ENCODE results near the gene ASMTL.
"Not testable (repeated sequence)": the region's sequence is repeated elsewhere in the genome, so short reads cannot be mapped to it uniquely, and the experiment has no call there.

Gene ASMTL

DNA sequence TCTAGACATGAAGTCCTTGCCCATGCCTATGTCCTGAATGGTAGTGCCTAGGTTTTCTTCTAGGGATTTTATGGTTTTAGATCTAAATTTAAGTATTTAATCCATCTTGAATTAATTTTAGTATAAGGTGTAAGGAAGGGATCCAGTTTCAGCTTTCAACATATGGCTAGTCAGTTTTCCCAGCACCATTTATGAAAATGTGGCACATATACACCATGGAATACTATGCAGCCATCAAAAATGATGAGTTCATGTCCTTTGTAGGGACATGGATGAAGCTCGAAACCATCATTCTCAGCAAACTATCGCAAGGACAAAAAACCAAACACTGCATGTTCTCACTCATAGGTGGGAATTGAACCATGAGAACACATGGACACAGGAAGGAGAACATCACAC is 29.8 kb upstream of the ASMTL start:
- not testable (repeated sequence) for DNase-seq (ENCODE audit: low read depth)

DNA sequence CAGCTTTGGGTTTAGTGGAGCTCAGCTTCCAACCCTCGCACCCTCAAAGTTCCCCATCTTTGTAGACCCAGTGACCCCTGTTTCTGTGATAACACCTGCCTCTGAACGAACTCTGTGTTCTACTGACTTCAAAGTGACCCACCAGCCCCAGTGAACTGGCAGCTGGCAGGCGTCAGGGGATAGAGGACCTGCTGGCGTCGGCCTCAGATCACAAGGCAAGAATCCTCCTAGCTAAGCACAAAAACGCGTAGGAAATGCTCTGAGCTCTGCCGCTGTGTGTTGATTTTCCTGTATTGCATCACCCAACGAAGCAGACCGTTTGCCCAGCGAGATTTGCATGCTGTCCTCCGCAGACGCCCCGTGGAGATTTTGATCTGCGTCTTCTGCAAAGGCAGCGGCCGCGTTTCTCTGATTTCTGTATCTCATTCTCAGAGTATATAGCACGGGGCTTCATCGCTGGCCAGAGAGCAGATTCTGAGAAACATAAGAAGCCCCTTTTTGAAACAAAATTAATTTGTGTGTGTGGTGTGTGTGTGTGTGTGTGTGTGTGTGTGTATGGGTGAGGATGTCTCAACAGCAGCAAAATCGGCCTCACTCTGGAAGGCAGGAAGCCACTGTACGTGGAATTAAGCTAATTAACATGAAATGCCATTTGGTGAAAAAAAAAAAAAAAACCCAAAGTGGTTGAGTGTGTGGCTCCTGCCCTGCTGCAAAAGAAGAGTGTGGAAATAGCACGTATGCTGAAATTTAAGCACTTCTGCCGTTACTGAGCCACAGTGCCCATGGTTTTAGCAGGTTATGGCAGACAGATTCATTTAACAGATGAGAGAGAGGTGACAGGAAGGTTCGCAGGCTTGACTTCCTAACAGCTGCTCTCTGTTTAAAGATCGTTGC is 29.2 kb upstream of the ASMTL start:
- peak; percentile 58 for DNase-seq (ENCODE audit: low read depth)

DNA sequence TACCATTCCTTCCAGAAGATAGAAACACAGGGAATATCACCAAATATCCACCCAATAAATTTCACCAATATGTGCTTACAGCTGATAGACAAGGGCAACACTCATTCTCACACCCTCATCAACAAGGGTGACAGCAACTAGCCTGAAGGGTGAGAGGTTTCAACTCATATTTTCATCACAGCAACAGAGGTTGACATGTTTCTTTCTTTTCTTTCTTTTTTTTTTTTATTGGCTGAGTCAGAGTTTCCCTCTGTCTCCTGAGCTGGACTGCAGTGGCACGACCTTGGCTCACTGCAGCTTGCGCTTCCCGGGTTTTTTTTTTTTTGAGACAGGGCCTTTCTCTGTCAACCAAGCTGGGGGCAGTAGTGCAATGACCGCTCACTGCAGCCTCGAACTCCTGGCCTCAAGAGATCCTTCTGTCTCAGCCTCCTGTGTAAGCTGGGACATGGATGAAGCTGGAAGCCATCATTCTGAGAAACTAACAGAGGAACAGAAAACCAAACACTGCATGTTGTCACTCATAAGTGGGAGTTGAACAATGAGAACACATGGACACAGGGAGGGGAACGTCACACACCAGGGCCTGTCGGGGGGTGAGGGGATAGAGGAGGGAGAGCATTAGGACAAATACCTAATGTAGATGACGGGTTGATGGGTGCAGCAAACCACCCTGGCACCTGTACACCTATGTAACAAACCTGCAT is 27.5 kb upstream of the ASMTL start:
- no peak for DNase-seq (ENCODE audit: low read depth)

DNA sequence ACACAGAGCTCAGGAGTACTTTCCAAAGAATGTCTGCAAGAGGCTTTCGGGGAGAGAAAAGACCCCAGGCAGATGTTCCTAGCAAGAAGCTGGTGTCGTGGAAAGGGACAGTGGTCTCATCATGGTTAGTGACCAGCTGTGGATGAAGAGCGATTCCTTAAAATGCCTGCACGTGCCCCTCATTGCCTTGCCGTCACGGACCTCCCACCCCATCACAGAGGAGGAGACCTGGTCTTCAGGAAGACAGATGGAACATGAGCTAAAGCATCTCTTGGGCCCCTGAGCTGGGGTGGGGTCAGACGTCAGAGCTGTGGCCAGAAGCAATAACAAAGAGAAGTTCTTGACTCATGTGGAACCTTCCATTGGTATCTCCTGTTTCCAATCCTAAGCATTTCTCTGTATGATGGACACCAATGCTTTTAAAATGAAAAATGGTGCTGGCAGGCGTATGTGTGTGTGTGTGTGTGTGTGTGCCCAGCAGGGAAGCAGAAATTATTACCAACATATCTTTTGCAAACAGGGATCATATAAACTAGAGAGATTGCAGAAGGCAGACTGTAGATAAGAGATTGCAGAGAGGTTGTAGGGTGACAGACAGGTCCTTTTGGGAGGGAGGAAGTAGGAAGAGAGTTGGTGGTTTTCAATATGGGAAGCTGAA is 25.2 kb upstream of the ASMTL start:
- no peak for DNase-seq (ENCODE audit: low read depth)

DNA sequence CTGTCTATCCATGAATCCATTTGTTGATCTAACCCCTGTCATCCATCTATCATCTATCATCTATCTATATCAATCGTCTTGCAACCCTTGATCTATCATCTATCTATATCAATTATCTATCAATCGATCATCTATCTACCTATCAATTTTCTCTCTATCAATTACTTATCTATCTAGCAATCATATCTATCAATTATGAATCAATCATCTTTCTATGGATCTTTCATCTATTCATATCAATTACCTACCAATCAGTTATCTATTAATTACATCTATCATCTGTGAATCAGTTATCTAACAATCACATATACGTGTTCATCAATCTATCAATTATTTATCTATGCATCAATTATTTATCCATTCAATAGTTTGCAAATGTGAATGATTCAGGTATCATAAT is 24.5 kb upstream of the ASMTL start:
- DNase-seq (ENCODE audit: low read depth) = no peak

DNA sequence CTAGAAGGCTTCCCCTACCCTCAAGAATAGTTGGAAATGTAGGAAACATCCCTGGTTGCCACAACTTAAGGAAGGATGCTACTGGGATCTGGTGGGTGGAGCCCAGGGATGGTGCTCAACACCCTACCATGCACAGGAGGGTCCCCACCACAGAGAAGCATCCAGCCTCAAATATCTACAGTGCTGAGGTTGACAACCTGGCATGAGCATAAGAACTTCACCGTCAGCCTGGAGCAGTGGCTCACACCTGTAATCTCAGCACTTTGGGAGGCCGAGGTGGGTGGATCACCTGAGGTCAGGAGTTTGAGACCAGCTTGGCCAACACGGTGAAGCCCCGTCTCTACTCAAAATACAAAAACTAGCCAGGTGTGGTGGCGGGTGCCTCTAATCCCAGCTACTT is 24.0 kb upstream of the ASMTL start:
- no peak for DNase-seq (ENCODE audit: low read depth)

DNA sequence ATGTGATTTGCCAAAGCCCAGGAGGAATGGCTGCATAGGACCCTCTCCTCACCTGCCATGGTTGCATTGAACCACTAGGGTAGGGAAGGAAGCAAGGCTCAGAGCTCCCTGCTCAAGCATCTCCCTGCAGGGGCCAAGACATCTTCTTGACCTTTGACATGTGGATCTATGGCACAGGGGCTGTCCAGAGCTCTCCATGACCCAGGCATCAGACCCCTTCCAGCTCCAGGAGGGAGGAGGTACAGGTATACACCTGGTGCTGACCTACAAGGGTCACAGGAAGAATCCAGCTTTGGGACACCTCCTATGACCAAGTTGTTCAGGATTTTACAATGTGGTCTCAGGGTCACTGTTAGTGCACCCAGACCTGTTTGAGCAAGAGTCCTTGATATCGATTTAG is 23.2 kb upstream of the ASMTL start:
- DNase-seq (ENCODE audit: low read depth) = no peak

DNA sequence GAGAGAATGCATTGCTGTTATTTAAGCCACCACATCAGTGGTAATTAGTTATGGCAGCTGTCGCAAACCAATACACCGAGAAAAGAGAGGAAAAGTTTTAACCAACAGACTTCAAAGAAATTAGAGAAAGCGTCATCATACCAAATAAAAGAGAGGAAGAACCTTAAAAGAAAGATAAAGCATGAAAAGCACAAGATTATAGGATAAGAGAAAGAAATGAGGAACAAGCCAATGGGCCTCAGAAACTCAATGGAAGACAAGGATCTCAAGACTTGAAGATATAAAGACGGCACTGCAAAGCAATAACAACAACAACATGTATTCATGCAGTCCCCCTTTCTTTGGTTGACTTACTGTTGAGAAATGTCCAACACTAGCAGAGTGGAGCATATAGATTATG is 22.8 kb upstream of the ASMTL start:
- no peak for DNase-seq (ENCODE audit: low read depth)

DNA sequence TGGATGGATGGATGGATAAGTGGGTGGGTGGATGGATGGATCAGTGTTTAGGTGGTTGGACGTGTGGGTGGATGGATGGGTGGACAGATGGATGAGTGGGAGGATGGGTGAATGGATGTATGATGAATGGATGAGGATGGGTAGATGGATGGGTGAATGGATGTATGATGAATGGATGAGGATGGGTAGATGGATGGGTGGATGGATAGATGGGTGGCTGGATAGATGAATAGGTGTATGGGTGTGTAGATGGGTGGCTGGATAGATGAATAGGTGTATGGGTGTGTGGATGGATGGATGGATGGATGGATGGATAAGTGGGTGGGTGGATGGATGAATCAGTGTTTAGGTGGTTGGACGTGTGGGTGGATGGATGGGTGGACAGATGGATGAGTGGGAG is 21.9 kb upstream of the ASMTL start:
- DNase-seq (ENCODE audit: low read depth) = not testable (repeated sequence)

DNA sequence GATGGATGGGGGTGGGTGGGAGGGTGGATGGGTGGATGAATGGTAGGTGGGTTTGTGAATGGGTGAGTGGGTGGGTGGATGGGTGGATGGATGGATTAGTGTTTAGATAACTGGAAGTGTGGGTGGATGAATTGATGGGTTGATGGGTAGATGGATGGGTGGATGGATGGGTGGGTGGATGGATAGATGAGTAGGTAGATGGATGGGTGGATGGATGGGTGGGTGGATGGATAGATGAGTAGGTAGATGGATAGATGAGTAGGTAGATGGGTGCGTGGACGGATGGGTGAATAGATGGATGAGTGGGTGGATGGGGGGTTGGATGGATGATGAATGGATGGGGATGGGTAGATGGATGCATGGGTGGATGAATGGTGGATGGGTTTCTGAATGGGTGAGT is 20.3 kb upstream of the ASMTL start:
- no peak for DNase-seq (ENCODE audit: low read depth)

DNA sequence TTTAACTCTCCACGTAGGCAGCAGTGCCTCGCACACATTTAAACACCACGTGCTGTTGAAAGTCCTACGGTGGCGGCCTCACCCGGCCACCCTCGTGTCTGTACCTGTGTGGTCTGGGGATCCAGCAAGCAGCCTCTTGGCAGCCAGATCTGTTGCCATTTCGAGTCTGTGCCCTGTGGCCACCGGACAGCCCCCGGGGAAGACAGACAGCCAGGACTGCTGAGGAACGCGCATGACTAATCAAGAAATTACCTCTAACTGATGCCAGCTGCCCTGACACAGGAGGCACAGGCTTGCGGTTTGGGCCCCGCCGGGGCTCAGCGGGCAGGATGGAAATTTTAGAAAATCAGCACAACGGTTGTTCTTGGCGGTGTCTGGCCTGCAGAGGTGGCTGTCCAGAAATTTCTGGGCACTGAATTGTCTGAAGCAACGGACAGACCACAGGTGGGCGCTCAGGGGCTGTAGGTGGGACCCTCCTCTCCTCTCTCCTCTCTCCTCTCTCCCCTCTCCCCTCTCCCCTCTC is 15.6 kb upstream of the ASMTL start:
- DNase-seq (ENCODE audit: low read depth) = peak; percentile 71

DNA sequence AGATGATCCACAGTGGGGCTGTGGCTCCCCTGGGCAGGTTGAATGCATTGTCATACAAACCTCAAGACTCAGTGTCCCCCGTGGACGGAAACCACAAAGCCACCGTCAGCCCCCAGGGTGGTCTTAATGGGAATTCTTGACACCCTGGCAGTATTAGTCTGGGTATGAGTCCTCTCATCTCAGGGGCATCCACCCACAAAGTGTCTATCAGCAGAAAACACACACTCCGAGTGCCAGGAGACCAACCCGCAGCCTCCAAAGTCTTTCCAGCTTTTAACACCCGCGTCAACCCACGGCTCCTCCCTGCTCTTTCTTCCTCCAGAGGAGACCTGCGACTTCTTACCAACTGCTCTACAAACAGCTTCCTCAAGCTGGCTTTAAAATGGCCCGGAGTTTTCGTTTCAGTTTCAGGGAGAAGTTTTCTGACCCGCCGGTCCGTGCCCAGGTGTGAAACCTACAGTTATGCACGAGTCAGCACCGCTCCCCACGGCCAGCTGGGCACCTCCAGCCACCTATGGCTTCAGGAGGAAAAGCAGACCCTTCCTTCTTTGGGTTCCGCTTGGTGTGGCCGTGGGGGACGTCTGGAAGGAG is 14.4 kb upstream of the ASMTL start:
- DNase-seq (ENCODE audit: low read depth) = no peak

DNA sequence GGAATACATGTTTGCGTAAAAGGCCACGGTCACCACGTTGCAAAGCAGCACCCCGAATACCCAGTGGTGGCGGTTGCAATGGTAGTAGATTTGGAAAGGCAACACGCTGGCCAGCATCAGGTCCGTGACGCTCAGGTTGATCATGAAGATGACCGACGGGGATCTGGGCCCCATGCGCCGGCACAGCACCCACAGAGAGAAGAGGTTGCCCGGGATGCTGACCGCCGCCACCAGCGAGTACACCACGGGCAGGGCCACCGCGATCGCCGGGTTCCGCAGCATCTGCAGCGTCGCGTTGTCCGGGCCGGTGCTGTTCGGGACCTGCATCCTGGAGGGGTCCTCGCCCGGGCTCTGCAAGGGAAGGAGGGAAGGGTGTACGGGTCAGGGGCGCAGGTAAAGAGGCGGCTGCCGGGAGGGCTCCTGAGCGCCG is 13.5 kb upstream of the ASMTL start:
- DNase-seq (ENCODE audit: low read depth) = no peak

DNA sequence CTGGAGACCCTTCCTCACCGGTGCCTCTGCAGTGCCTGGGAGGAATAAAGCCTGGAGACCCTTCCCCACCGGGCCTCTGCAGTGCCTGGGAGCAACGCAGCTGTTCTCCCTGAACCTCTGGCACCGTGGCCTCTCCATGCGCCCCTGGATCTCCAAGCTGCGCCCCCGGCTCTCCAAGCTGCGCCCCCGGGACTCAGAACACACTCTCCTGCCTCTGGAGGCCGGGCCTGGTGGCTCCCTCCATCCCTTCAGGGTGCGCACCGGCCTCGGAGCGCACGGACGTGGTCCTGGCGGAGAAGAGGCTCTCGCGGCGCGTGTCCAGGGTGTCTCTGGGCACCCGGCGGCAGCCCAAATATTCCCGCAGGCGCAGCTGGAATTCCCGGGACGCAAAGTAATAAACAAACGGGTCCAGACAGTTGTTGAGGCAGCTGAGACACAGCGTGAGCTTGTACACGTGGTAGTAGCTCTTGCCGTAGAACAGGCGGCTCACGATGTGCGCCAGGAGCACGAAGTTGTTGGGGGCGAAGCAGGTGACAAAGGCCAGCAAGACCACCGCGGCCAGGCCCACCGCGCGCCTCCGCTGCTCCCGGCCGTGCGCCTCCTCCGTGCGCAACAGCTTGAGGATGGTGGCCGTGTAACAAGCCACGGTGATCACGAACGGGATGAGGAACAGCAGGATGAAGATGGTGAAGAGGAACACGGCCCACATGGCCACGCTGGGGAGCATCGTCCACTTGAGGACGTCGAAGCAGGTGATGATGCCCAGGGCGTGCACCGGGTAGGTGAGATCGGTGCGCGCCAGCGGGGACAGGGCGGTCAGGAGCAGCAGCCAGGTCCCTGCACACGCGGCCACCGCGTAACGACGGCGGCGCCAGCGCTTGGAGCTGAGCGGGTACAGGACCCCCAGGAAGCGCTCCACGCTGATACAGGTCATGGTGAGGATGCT is 12.8 kb upstream of the ASMTL start:
- DNase-seq (ENCODE audit: low read depth) = no peak

DNA sequence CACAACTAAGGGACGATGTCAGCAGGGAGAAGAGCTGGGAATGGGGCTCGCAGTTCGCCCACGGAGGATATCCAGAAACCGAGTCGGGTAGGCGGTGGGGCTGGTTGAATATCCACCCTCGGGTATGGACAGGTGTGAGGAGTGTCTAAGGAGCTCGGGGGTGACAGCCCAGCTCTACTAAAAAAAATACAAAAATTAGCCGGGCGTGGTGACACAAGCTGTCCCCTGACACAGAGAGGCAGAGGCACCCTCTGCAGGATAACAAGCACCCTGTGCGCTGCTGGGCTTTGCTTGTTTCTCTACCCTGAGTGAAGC is 12.2 kb upstream of the ASMTL start:
- DNase-seq (ENCODE audit: low read depth) = no peak

DNA sequence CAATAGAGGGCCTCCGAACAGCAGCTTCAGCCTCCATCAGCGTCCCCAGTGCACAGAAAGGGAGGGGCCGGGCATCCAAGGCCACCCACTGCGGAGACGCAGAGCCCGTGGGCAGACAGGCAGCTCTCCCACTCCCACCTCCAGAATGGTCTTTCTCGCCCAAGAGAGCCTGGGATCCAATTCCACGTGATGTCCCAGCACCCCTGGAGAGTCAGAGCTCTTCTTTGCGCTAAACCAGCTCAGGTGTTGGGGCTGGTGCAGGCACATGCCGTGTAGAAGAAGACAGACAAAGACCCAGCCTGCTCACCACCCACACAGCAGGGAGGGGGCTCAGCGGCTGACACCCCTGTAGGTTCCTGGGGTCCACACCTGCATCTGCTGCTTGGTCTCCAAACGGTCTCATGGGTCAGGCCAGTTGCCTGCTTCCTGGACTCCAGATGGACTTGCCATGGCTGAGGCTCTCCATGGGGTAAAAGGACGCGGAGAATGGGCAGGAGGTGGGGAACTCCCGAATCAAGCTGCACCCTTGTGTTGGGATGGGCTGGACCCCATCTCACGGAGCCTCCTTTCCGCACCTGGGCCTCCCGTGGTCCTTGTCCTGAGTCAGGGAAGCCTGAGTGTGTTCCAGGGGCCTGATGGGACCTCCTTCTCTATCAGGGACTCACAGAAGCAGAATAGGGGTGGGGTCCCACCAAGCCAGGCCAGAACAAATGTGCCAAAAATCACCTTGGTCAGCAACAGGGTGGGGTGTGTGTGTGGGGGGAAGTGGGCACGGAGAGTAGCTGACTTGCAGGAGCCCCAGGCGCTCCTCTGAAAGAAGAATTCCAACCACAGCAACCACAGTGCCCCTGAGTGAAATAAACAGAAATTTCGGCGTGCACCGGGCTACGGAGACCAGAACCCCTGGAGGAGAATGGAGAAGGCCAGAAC is 11.6 kb upstream of the ASMTL start:
- DNase-seq (ENCODE audit: low read depth) = no peak

DNA sequence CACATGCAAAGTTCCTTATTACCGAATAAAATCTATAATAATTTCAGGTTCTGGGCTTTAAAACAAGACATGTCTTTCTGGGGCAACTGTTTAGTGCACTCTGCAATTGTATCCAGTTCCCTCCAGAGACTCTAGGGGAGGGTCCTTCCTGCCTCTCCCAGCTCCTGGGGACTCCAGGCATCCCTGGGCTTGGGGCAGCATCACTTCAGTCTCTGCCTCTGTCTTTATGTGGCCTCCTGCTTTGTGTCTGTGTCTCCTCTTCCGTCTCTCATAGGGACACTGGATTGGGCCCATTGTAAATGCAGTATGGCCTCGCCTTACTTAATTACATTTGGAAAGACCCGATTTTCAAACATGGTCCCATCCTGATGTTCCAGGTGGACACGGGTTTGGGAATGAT is 10.9 kb upstream of the ASMTL start:
- no peak for DNase-seq (ENCODE audit: low read depth)

DNA sequence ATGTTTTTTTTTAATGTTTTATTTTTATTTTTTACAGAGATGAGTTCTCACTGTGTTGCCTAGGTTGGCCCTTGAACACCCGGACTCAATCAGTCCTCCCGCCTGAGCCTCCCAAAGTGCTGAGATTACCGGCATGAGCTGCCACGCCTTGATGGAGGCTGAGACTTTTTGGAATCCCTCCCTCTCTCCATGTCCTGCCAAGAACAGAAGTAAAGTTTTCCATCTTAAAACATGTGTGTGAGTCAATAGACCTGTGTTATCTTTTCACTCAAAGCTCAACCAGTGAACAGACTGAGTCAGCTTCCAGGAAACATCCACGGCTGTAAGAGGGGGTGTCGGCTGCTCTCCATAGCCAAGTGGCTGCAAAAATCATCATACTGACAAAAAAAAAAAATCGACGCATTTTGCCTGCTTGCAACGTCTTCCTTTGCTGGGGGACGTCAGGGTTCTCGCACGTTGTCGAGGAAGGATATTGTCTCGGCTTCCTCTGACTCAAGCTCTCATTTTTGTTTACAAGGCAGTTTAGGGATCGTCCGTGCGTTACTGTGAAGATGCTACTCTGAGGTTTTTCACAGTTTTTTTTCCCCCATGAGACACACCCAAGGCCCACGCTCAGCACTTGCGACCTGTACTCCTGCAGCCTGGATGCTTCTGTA is 10.0 kb upstream of the ASMTL start:
- no peak for DNase-seq (ENCODE audit: low read depth)

DNA sequence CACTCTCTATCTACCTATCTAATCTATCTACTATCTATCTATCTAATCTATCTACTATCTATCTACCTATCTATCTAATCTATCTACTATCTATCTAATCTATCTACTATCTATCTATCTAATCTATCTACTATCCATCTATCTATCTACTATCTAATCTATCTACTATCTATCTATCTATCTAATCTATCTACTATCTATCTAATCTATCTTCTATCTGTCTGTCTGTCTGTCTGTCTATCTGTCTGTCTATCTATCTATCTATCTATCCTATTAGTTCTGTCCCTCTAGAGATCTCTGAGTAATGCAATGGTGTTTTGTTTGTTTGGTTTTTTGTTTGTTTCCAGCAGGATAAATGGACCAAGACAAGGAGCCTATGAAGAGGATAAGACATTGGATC is 9.4 kb upstream of the ASMTL start:
- no peak for DNase-seq (ENCODE audit: low read depth)

DNA sequence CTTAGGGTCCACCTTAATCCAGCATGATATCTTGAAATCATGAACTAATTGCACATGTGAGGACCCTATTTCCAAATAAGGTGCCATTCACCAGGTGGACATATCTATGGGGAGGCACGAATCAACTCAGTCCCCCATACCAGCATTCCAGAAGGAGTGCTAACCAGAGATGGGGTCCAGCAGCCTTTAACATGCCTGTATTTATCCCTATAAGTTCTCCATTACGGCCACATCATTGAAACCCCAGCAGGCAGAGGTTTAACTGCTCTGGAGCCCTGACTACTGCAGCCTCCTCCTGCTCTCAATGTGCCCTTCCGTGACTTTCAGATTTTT is 3.2 kb upstream of the ASMTL start:
- DNase-seq (ENCODE audit: low read depth) = no peak

Data from stimulated activated CD8-positive, alpha-beta memory T cell treated with anti-CD3 and anti-CD28 coated beads, Interleukin-12 subunit alpha, Interleukin-12 subunit beta, amount 100 ng/mL, for 1 hour (primary cell).